Stomach (tissue), 9 donors: ENCODE measurements around the gene KLHL21. TPM values are rescaled to one million over a fixed set of nuclear protein-coding genes. Genes with fewer than 3 reads are reported as not detected.

Experiments
- DNase-seq, 2 donors: peaks; one replicate each; pipeline versions ENCODE4 v3.0.0 to v3.0.0-alpha.2; 2013 to 2019
- H3K27ac ChIP-seq, 5 donors: fragments of 200-600 bp in 4 of 5; sonication (generic) in 4 of 5; one replicate each; pipeline ENCODE4 v1.5.1; 2013 to 2019; ENCODE audit warnings: mild to moderate bottlenecking in 1 of 5, moderate library complexity in 1 of 5
- H3K27me3 ChIP-seq, 3 donors: fragments of 200-600 bp; sonication (generic); one replicate each; pipeline ENCODE4 v1.5.1; 2017 to 2019; ENCODE audit warnings: mixed run types in 1 of 3
- H3K36me3 ChIP-seq, 4 donors: fragments of 200-600 bp; sonication (generic); 1 replicate in 3 of 4; 2 replicates in 1 of 4; pipeline ENCODE4 v1.5.1; 2016 to 2019
- H3K4me1 ChIP-seq, 4 donors: fragments of 200-600 bp; sonication (generic); one replicate each; pipeline ENCODE4 v1.5.1; 2016 to 2019
- H3K4me3 ChIP-seq, 4 donors: fragments of 200-600 bp; sonication (generic) in 3 of 4; one replicate each; pipeline ENCODE4 v1.5.1; 2016 to 2019; ENCODE audit warnings: mild to moderate bottlenecking in 1 of 4
- H3K9me3 ChIP-seq, 4 donors: fragments of 200-600 bp; sonication (generic); one replicate each; pipeline ENCODE4 v1.5.1; 2016 to 2019
- CTCF ChIP-seq, 7 experiments: fragments of 450-650 bp in 4 of 7; fragments of 200-600 bp in 3 of 7; sonication (generic) in 3 of 7; IDR thresholded peaks; one replicate each; pipeline ENCODE4 v1.5.1; 2016 to 2019; ENCODE audit warnings: antibody characterized with exemption in 7 of 7, control low read depth in 2 of 7, mild to moderate bottlenecking in 1 of 7
- EP300 ChIP-seq: sonication (generic); formaldehyde crosslinking; IDR thresholded peaks from one replicate; pipeline ENCODE4 v1.6.1; 2017; ENCODE audit warnings: antibody characterized with exemption
- POLR2A ChIP-seq, 4 donors: fragments of 450-650 bp; IDR thresholded peaks; one replicate each; pipeline ENCODE4 v1.6.1; 2016; ENCODE audit warnings: antibody characterized with exemption in 4 of 4, control low read depth in 2 of 4, mild to moderate bottlenecking in 1 of 4, moderate library complexity in 1 of 4
- POLR2AphosphoS5 ChIP-seq, 3 donors: sonication (generic); formaldehyde crosslinking; IDR thresholded peaks; one replicate each; pipeline ENCODE4 v1.6.1; 2016; ENCODE audit warnings: antibody characterized with exemption in 3 of 3
- WGBS, 5 donors: extraction: QIAGEN DNeasy Blood & Tissue Kit in 3 of 5; methylation state at CpG; one replicate each; pipeline versions ENCODE4 v1.1.5 to v1.1.7; 2013 to 2018; 5-methylcytosine and 5-hydroxymethylcytosine counted together
- intact Hi-C: fragments of 100-400 bp; cut with DNase I; formaldehyde crosslinking; loops from one replicate; pipeline ENCODE4 v1.15.1; 2023; ENCODE audit warnings: low total_unique reads
- polyA plus RNA-seq, 3 donors: library from polyadenylated mRNA; stranded (reverse); fragments of 200-250 nt; gene quantifications; one replicate each; pipeline ENCODE4 v1.2.3, GENCODE V29; 2013
- total RNA-seq, 5 donors: library from RNA; depleted of rRNA; stranded (reverse); fragments of >200 nt; gene quantifications; one replicate each; pipeline versions ENCODE4 v1.1.0 to v1.2.3, GENCODE V29; 2014 to 2016
- donor health status: healthy with polysubstance abuse.
- donor health status: Bipolar disorder and iron deficiency.
- donor health status: healthy.

KLHL21 gene
- total and polyA plus RNA-seq, 8 donors = 9.2 to 59.8 (median 19.4) TPM

- 47 to 66% (median 64%) methylated on average over 15 to 31 of the region's 31 CpGs for WGBS, 5 donors
Measured at GRCh38 chr1:6599141-6599975, 3.3 kb downstream of the KLHL21 start.

GRCh38 chr1:6597777-6598131 lies 4.9 kb downstream of the KLHL21 start:
- Histone ChIP-seq H3K9me3 (no peaks in the 10 kb centered on the region), H3K4me1 (peaks cover 55 to 76% (median 73%) of the 10 kb centered on the region in 4 donors), H3K36me3 (peaks cover 64 to 70% (median 65%) of the 10 kb centered on the region in 4 donors), H3K27me3 (no peaks in the 10 kb centered on the region), H3K4me3 (peak overlapping the region in 2 of 4 donors; percentile 84 to 98), H3K27ac (peak overlapping the region in 2 of 5 donors; percentile 23 to 35)
- DNase-seq = no peak
- 82 to 91% (median 88%) methylated on average over 4 to 6 of the region's 6 CpGs for WGBS, 5 donors
- TF ChIP-seq POLR2AphosphoS5 (IDR thresholded peaks at IDR 0.05) (no peak), EP300 (no peak), CTCF (IDR thresholded peaks at IDR 0.05) (no peak), POLR2A (IDR thresholded peaks at IDR 0.05) (no peak)
- intact Hi-C loops = no loop called here

More at GRCh38 chr1:6599141-6599975, 3.3 kb downstream of the KLHL21 start:
- H3K27me3 ChIP-seq = no peaks in the 10 kb centered on the region
- peak in 1 of 2 donors; percentile 47 for DNase-seq
- peaks cover 48 to 54% (median 49%) of the 10 kb centered on the region in 4 donors for H3K36me3 ChIP-seq
- intact Hi-C loops = no loop called here
- peak overlapping the region; percentile 77 to 98 (median 83) for H3K4me3 ChIP-seq
- peak overlapping the region in 4 of 5 donors; percentile 98 to 100 (median 100) for H3K27ac ChIP-seq
- peaks cover 66 to 81% (median 75%) of the 10 kb centered on the region in 4 donors for H3K4me1 ChIP-seq
- H3K9me3 ChIP-seq = no peaks in the 10 kb centered on the region
- TF ChIP-seq EP300 = no peak
- no peak for TF ChIP-seq CTCF (IDR thresholded peaks at IDR 0.05)
- no peak for TF ChIP-seq POLR2AphosphoS5 (IDR thresholded peaks at IDR 0.05)
- no peak for TF ChIP-seq POLR2A (IDR thresholded peaks at IDR 0.05)

GRCh38 chr1:6596886-6597776 lies 5.5 kb downstream of the KLHL21 start:
- H3K36me3 ChIP-seq = peaks cover 70 to 76% (median 71%) of the 10 kb centered on the region in 4 donors
- peak overlapping the region in 3 of 4 donors; percentile 13 to 98 (median 84) for H3K4me3 ChIP-seq
- 66 to 83% (median 79%) methylated on average over 11 to 15 of the region's 15 CpGs for WGBS, 5 donors
- no peak for DNase-seq
- peak overlapping the region in 2 of 5 donors; percentile 23 to 35 for H3K27ac ChIP-seq
- no peaks in the 10 kb centered on the region for H3K9me3 ChIP-seq
- TF ChIP-seq EP300 = no peak
- no peak for TF ChIP-seq POLR2A (IDR thresholded peaks at IDR 0.05)
- no peak for TF ChIP-seq POLR2AphosphoS5 (IDR thresholded peaks at IDR 0.05)
- TF ChIP-seq CTCF (IDR thresholded peaks at IDR 0.05) = no peak
- H3K4me1 ChIP-seq = peaks cover 56 to 82% (median 74%) of the 10 kb centered on the region in 4 donors
- no peaks in the 10 kb centered on the region for H3K27me3 ChIP-seq
- intact Hi-C loops = no loop called here

GRCh38 chr1:6596351-6596750 lies 6.3 kb downstream of the KLHL21 start:
- Histone ChIP-seq H3K27ac (peak overlapping the region in 1 of 5 donors; percentile 35), H3K36me3 (peaks cover 74 to 84% (median 79%) of the 10 kb centered on the region in 4 donors)
- WGBS, 5 donors = 50 to 68% (median 51%) methylated on average over 7 of the region's 7 CpGs

More at GRCh38 chr1:6596351-6596750, 6.3 kb downstream of the KLHL21 start:
- DNase-seq = no peak
- no peaks in the 10 kb centered on the region for H3K27me3 ChIP-seq
- peaks cover 64 to 90% (median 77%) of the 10 kb centered on the region in 4 donors for H3K4me1 ChIP-seq
- no peak for TF ChIP-seq EP300
- no peak for TF ChIP-seq CTCF (IDR thresholded peaks at IDR 0.05)
- no peak for TF ChIP-seq POLR2AphosphoS5 (IDR thresholded peaks at IDR 0.05)
- TF ChIP-seq POLR2A (IDR thresholded peaks at IDR 0.05) = no peak
- H3K9me3 ChIP-seq = no peaks in the 10 kb centered on the region
- intact Hi-C loops = no loop called here
- peak overlapping the region in 3 of 4 donors; percentile 13 to 98 (median 84) for H3K4me3 ChIP-seq
